BLaER1 (cell line): ENCODE results near the gene HMGB3.
"Not testable (repeated sequence)": the region's sequence is repeated elsewhere in the genome, so short reads cannot be mapped to it uniquely, and the experiment has no call there.

ENCODE experiments used
- H3K27ac ChIP-seq: shearing (Covaris generic); formaldehyde crosslinking; 2 replicates; pipeline ENCODE4 v1.8.1; 2022
- H3K27me3 ChIP-seq: shearing (Covaris generic); formaldehyde crosslinking; 2 replicates; pipeline ENCODE4 v1.8.1; 2022
- H3K36me3 ChIP-seq: shearing (Covaris generic); formaldehyde crosslinking; 2 replicates; pipeline ENCODE4 v1.8.1; 2022
- H3K4me1 ChIP-seq: shearing (Covaris generic); formaldehyde crosslinking; 2 replicates; pipeline ENCODE4 v1.8.1; 2022
- H3K4me2 ChIP-seq: shearing (Covaris generic); formaldehyde crosslinking; 2 replicates; pipeline ENCODE4 v1.8.1; 2022
- H3K4me3 ChIP-seq: shearing (Covaris generic); formaldehyde crosslinking; 2 replicates; pipeline ENCODE4 v1.8.1; 2022
- H3K9ac ChIP-seq: shearing (Covaris generic); formaldehyde crosslinking; 2 replicates; pipeline ENCODE4 v1.8.1; 2022
- H3K9me3 ChIP-seq: shearing (Covaris generic); formaldehyde crosslinking; 2 replicates; pipeline ENCODE4 v1.8.1; 2022
- H4K20me1 ChIP-seq: shearing (Covaris generic); formaldehyde crosslinking; 2 replicates; pipeline ENCODE4 v1.8.1; 2022
- Cebpa-rat ChIP-seq: shearing (Covaris generic); IDR thresholded peaks from 2 replicates; pipeline ENCODE4 v1.8.1; 2022

HMGB3 gene

GRCh38 chrX:150954951-150955350, 28.2 kb upstream of the HMGB3 start:
- Histone ChIP-seq H3K9me3 (peaks cover 14% of the 10 kb centered on the region), H3K4me1 (no peaks in the 10 kb centered on the region), H3K4me2 (no peak overlapping the region), H3K4me3 (no peak overlapping the region), H3K27me3 (peaks cover 2% of the 10 kb centered on the region; the same call in 1 of the 2 replicates), H3K27ac (no peak overlapping the region), H4K20me1 (no peaks in the 10 kb centered on the region), H3K36me3 (no peaks in the 10 kb centered on the region), H3K9ac (no peak overlapping the region)
- TF ChIP-seq Cebpa-rat, result no peak

- Histone ChIP-seq H3K9ac (no peak overlapping the region), H3K4me1 (no peaks in the 10 kb centered on the region), H3K9me3 (peaks cover 14% of the 10 kb centered on the region), H3K4me2 (no peak overlapping the region), H3K27ac (no peak overlapping the region), H3K36me3 (no peaks in the 10 kb centered on the region), H3K27me3 (no peaks in the 10 kb centered on the region), H4K20me1 (no peaks in the 10 kb centered on the region), H3K4me3 (no peak overlapping the region)
- TF ChIP-seq Cebpa-rat, result no peak
Observed at GRCh38 chrX:150955590-150955989, 27.5 kb upstream of the HMGB3 start.

GRCh38 chrX:150958177-150958576, 25.0 kb upstream of the HMGB3 start:
- Histone ChIP-seq H3K9me3 (peaks cover 14% of the 10 kb centered on the region), H3K36me3 (no peaks in the 10 kb centered on the region), H3K9ac (no peak overlapping the region), H4K20me1 (no peaks in the 10 kb centered on the region), H3K27ac (no peak overlapping the region), H3K4me1 (no peaks in the 10 kb centered on the region), H3K4me2 (no peak overlapping the region), H3K4me3 (no peak overlapping the region), H3K27me3 (no peaks in the 10 kb centered on the region)
- TF ChIP-seq Cebpa-rat, result no peak

DNA sequence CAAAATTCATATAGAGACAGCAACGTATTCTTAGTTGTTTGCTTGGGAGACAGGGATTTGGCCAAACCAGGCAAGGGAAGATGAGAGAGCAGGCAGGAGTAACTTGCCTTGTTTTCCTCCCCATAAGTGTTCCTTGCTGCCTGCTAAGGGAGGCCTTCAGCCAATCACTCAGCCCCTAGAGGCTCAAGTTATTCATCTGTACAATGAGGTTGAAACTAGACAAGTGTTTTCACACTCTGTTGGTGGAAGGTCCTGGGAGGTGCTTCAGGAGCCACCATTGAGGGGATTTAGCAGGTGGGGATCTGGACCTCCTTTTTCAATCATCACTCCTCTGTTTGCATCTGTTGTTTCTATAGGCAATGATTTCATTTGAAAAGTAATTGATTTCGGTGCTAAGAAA, 23.6 kb upstream of the HMGB3 start:
- no peaks in the 10 kb centered on the region for H3K27me3 ChIP-seq
- H3K36me3 ChIP-seq, result no peaks in the 10 kb centered on the region
- no peak overlapping the region for H3K4me3 ChIP-seq
- no peak overlapping the region for H3K9ac ChIP-seq
- no peak for TF ChIP-seq Cebpa-rat
- no peaks in the 10 kb centered on the region for H4K20me1 ChIP-seq
- peaks cover 14% of the 10 kb centered on the region for H3K9me3 ChIP-seq
- no peak overlapping the region for H3K4me2 ChIP-seq
- no peaks in the 10 kb centered on the region for H3K4me1 ChIP-seq
- H3K27ac ChIP-seq, result no peak overlapping the region

DNA sequence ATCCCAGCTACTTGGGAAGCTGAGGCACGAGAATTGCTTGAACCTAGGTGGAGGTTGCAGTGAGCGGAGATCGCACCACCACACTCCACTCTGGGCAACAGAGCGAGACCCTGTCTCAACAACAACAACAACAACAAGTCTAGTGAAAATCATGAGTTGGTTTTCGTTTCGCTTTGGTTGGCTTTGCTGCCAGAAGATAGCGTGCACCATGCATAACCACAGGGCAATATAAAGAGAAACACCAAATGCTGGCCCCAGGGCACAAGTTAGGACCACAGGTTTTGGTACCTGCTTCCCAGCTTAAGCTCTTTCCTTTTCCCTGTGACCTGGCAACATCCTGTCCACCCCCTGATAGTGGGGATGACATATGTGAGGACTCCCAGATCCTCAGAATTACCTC, 21.5 kb upstream of the HMGB3 start:
- no peak overlapping the region for H3K9ac ChIP-seq
- no peak for TF ChIP-seq Cebpa-rat
- H3K36me3 ChIP-seq, result no peaks in the 10 kb centered on the region
- H3K4me1 ChIP-seq, result no peaks in the 10 kb centered on the region
- H3K9me3 ChIP-seq, result no peaks in the 10 kb centered on the region
- no peak overlapping the region for H3K4me2 ChIP-seq
- no peaks in the 10 kb centered on the region for H3K27me3 ChIP-seq
- H3K4me3 ChIP-seq, result no peak overlapping the region
- no peak overlapping the region for H3K27ac ChIP-seq
- no peaks in the 10 kb centered on the region for H4K20me1 ChIP-seq

GRCh38 chrX:150964416-150964815, 18.7 kb upstream of the HMGB3 start:
- not testable (repeated sequence) for H3K9ac ChIP-seq, H4K20me1 ChIP-seq, H3K4me3 ChIP-seq, H3K36me3 ChIP-seq, H3K27ac ChIP-seq, H3K27me3 ChIP-seq, H3K9me3 ChIP-seq, H3K4me2 ChIP-seq, H3K4me1 ChIP-seq

- Histone ChIP-seq H3K27me3 (no peaks in the 10 kb centered on the region), H3K27ac (no peak overlapping the region), H3K4me1 (no peaks in the 10 kb centered on the region), H4K20me1 (no peaks in the 10 kb centered on the region), H3K9ac (no peak overlapping the region), H3K4me2 (no peak overlapping the region), H3K36me3 (no peaks in the 10 kb centered on the region), H3K4me3 (no peak overlapping the region), H3K9me3 (no peaks in the 10 kb centered on the region)
- TF ChIP-seq Cebpa-rat, result no peak
Observed at GRCh38 chrX:150966235-150966634, 16.9 kb upstream of the HMGB3 start.

DNA sequence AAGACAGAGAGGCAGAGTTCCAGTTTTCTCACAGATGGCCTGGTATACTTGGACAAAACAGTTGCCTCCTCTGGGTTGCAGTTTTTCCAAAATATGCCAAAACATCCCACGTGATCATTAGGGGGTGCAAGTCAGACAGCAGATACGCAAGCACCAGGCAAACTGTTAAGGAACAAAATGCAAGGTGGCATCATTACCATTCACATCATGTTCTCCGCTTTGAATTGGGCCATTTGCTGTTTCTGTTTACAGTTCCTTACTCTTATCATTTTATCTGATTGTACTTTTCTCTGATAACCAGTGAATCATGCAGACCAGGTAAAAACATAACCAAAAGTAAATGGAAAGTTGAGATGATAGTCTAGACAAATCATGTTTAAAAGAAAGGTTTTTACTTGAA, 16.4 kb upstream of the HMGB3 start:
- H3K4me3 ChIP-seq, result no peak overlapping the region
- H3K4me1 ChIP-seq, result no peaks in the 10 kb centered on the region
- H3K9me3 ChIP-seq, result no peaks in the 10 kb centered on the region
- no peak overlapping the region for H3K4me2 ChIP-seq
- H3K27ac ChIP-seq, result no peak overlapping the region
- no peaks in the 10 kb centered on the region for H4K20me1 ChIP-seq
- no peaks in the 10 kb centered on the region for H3K36me3 ChIP-seq
- no peak overlapping the region for H3K9ac ChIP-seq
- TF ChIP-seq Cebpa-rat, result no peak
- H3K27me3 ChIP-seq, result no peaks in the 10 kb centered on the region

- TF ChIP-seq Cebpa-rat, result no peak
- Histone ChIP-seq H3K4me1 (no peaks in the 10 kb centered on the region), H3K27me3 (no peaks in the 10 kb centered on the region), H4K20me1 (no peaks in the 10 kb centered on the region), H3K9me3 (no peaks in the 10 kb centered on the region), H3K27ac (no peak overlapping the region), H3K4me2 (no peak overlapping the region), H3K4me3 (no peak overlapping the region), H3K9ac (no peak overlapping the region), H3K36me3 (no peaks in the 10 kb centered on the region)
Observed at GRCh38 chrX:150967786-150968185, 15.3 kb upstream of the HMGB3 start.

DNA sequence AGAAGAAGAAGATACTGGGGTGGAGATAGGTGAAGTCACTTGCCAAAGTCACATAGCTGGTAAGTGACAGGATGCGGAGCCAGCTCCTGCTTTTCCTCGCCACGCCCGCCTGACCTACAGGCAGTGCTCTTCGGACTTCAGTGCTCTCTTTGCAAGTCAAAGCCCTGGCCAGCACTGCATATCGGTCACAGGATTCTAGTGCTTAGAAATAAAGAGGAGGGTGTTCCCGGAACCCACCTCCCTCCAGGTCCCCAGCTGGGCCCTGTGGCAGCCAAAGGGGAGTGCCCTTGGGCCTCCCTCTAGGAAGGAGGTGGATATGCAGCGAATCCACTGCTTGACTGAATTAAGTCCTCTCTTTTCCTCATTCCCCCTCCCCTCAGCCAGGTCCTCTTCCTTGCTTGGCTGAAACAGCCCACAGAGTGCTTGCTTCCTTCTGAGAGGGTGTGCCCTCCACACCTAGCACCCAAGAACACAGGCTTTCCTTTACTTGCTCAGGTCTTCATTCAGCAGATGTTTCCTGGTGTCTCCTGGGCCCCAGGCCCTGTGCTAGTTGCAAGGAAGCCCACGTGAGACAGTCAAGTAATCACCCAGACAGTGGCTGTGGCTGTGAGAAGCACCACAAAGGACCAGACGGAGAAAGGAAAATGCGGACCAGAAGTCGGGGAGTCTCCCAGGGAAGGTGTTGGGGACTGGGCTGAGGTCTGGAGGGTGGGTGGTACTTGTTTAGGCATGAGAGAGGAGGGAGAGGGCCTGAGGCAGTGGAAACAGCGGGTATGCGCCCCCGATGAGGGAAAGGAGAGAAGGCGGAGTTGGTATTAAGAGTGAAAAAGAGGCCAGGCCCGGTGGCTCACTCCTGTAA, 14.0 kb upstream of the HMGB3 start:
- H3K27me3 ChIP-seq, result no peaks in the 10 kb centered on the region; the same call in 1 of the 2 replicates
- H3K4me3 ChIP-seq, result no peak overlapping the region
- H3K4me1 ChIP-seq, result no peaks in the 10 kb centered on the region
- TF ChIP-seq Cebpa-rat, result no peak
- H3K9me3 ChIP-seq, result no peaks in the 10 kb centered on the region
- H3K36me3 ChIP-seq, result no peaks in the 10 kb centered on the region
- H4K20me1 ChIP-seq, result no peaks in the 10 kb centered on the region
- no peak overlapping the region for H3K9ac ChIP-seq
- no peak overlapping the region for H3K4me2 ChIP-seq
- H3K27ac ChIP-seq, result no peak overlapping the region

DNA sequence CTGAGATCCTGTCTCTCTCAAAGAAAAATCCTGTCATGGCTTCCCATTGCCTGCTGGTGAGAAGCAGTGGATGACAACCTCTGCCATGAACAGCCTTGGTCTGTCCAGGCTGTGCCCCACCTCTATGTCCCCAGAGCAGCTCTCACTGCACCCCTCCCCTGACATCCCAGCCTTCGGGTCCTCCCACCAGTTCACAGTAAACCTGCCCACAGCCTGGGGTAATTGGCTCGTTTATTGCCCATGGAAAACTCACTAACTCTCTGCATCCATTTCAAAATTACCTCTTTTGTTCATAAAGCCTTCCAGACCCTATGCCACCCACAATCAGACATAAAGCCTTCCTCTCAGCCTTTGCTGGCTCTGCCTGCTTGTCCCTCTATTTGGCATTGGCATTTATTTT, 10.7 kb upstream of the HMGB3 start:
- Histone ChIP-seq H3K4me2 (no peak overlapping the region), H3K4me3 (no peak overlapping the region), H3K27ac (no peak overlapping the region), H3K27me3 (no peaks in the 10 kb centered on the region; the same call in 1 of the 2 replicates), H4K20me1 (no peaks in the 10 kb centered on the region), H3K4me1 (no peaks in the 10 kb centered on the region), H3K36me3 (no peaks in the 10 kb centered on the region), H3K9ac (no peak overlapping the region), H3K9me3 (no peaks in the 10 kb centered on the region)
- TF ChIP-seq Cebpa-rat, result no peak
